Measurements from ENCODE around the gene YIPF6.

DNA sequence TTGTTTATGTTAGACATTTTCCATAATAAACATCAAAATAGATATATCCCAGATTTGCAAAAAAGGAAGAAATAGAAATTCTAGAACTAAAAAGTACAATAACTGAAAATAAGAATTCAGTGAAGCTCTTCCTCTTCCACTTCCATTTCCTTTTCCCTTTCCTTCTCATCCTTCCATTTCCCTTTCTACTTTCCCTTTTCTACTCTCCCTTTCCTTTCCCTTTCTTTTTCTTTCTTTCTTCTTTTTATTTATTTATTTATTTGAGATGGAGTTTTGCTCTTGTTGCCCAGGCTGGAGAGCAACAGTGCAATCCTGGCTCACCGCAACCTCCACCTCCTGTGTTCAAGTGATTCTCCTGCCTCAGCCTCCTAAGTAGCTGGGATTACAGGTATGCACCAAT is 35.0 kb upstream of the YIPF6 start:
- TF ChIP-seq, protein P1, sequence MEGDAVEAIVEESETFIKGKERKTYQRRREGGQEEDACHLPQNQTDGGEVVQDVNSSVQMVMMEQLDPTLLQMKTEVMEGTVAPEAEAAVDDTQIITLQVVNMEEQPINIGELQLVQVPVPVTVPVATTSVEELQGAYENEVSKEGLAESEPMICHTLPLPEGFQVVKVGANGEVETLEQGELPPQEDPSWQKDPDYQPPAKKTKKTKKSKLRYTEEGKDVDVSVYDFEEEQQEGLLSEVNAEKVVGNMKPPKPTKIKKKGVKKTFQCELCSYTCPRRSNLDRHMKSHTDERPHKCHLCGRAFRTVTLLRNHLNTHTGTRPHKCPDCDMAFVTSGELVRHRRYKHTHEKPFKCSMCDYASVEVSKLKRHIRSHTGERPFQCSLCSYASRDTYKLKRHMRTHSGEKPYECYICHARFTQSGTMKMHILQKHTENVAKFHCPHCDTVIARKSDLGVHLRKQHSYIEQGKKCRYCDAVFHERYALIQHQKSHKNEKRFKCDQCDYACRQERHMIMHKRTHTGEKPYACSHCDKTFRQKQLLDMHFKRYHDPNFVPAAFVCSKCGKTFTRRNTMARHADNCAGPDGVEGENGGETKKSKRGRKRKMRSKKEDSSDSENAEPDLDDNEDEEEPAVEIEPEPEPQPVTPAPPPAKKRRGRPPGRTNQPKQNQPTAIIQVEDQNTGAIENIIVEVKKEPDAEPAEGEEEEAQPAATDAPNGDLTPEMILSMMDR (IDR thresholded peaks at IDR 0.05) = no peak
- TF ChIP-seq POLR2A (IDR thresholded peaks at IDR 0.05) = no peak
